ENCODE results near the gene NLRX1. TPM values are rescaled to one million over a fixed set of nuclear protein-coding genes. Genes with fewer than 3 reads are reported as not detected.
"Not testable (repeated sequence)": the region's sequence is repeated elsewhere in the genome, so short reads cannot be mapped to it uniquely, and the experiment has no call there.

The NLRX1 gene, protein sequence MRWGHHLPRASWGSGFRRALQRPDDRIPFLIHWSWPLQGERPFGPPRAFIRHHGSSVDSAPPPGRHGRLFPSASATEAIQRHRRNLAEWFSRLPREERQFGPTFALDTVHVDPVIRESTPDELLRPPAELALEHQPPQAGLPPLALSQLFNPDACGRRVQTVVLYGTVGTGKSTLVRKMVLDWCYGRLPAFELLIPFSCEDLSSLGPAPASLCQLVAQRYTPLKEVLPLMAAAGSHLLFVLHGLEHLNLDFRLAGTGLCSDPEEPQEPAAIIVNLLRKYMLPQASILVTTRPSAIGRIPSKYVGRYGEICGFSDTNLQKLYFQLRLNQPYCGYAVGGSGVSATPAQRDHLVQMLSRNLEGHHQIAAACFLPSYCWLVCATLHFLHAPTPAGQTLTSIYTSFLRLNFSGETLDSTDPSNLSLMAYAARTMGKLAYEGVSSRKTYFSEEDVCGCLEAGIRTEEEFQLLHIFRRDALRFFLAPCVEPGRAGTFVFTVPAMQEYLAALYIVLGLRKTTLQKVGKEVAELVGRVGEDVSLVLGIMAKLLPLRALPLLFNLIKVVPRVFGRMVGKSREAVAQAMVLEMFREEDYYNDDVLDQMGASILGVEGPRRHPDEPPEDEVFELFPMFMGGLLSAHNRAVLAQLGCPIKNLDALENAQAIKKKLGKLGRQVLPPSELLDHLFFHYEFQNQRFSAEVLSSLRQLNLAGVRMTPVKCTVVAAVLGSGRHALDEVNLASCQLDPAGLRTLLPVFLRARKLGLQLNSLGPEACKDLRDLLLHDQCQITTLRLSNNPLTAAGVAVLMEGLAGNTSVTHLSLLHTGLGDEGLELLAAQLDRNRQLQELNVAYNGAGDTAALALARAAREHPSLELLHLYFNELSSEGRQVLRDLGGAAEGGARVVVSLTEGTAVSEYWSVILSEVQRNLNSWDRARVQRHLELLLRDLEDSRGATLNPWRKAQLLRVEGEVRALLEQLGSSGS
- total RNA-seq: 31.5 TPM

DNA sequence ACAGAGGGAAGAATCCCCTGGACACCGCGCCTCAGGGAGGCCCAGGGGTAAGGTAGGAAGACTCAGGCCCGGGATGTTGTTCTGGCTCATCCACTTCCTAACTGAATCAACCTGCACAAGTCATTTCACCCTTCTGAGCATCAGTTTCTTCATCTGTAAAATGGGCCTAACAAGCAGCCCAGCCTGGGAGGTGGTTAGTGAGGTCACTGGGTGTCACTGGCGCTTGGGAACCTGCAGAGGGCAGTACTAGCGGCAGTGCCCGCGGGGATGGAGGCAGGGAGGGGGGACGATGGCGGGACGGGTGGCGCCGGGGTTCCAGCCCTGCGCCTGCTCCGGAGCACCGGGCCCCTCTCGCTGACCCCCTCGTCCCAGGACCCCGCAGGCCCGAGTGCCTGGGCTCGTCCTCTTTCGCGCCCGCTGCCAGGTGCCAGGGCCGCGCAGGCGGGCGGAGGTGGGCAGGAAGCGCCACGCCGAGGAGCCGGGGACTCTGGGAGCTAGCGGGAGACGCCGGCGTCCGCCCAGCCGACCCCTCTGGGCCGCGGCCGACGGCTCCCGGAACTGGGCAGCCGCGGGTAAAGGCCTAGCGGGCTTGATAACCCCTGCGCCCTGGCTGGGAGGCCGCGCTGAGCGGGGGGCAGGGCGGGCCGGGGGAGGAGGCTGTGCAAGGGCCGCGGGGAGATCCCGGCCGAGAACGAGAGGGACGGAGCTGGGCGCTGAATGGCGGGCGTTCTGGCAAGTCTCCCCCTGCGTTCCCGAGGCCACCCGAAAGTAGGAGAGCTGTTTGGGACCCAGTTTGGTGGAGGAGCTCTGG lies at the start of gene NLRX1:
Gene NLRX1 (plus strand): TSS at position 255 of the 811 bp plus-strand sequence. CDS start 2,679 bp downstream, outside the sequence.
- DNase-seq (ENCODE audit: low spot score): peak; percentile 90

DNA sequence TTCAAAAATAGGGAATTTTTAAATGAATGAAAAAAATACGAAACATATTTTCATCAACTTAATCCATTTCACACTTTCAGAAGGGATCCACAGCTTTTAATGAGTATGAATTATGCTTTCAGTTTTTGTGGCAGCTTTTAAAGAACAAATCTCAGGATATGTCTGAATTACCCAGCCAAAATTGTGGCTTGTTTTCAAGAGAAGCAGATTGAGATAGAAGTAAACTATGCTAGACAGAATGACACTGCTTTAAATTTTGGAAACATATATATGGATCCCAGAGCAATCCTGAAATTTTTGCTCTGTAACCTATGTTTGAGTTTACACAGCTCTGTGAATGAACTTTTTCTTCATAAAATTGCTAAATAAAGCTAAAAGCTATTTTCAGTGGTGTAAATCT lies 49.6 kb upstream of the NLRX1 start:
- no peak for DNase-seq (ENCODE audit: low spot score)

GRCh38 chr11:119120639-119121007 lies 47.9 kb upstream of the NLRX1 start:
- DNase-seq (ENCODE audit: low spot score): no peak

GRCh38 chr11:119121008-119121810 lies 47.3 kb upstream of the NLRX1 start, which contains the start of gene HINFP:
TSS of gene HINFP (plus strand) at chr11:119121580. CDS start at chr11:119126945, 5,365 bp downstream.
- DNase-seq (ENCODE audit: low spot score): peak; percentile 100

GRCh38 chr11:119121811-119122124 lies 46.8 kb upstream of the NLRX1 start:
- DNase-seq (ENCODE audit: low spot score): no peak

DNA sequence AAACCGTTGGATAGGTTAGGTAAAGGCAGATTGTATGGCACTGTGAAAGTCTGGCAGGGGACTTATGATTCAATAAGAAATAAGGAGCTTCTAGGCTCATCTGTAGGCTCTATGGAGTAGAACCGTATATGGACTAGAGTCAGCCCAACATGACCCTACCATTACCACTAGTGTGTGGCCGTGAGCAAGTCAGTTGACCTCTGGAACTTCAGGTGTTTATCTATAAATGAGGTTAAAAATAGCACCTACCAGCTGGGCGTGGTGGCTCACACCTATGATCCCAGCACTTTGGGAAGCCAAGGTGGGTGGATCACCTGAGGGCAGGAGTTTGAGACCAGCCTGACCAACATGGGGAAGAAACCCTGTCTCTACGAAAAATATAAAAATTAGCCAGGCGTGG lies 42.7 kb upstream of the NLRX1 start:
- no peak for DNase-seq (ENCODE audit: low spot score)

- DNase-seq (ENCODE audit: low spot score): no peak
Observed at GRCh38 chr11:119126675-119127268, 41.8 kb upstream of the NLRX1 start.

DNA sequence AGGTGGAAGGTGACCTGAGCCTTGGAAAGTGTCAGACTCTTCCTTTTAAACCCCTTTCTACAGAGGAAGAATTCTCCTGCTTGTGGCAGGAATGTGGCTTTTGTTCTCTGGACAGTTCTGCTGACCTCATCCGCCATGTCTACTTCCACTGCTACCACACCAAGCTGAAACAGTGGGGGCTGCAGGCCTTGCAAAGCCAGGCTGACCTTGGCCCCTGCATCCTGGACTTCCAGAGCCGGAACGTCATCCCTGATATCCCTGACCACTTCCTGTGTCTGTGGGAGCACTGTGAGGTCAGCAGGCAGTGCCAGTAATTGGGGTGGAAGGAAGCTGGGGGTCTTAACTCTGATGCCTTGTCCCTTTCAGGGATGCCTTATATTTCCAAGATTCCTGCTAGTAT lies 37.9 kb upstream of the NLRX1 start:
- no peak for DNase-seq (ENCODE audit: low spot score)

DNA sequence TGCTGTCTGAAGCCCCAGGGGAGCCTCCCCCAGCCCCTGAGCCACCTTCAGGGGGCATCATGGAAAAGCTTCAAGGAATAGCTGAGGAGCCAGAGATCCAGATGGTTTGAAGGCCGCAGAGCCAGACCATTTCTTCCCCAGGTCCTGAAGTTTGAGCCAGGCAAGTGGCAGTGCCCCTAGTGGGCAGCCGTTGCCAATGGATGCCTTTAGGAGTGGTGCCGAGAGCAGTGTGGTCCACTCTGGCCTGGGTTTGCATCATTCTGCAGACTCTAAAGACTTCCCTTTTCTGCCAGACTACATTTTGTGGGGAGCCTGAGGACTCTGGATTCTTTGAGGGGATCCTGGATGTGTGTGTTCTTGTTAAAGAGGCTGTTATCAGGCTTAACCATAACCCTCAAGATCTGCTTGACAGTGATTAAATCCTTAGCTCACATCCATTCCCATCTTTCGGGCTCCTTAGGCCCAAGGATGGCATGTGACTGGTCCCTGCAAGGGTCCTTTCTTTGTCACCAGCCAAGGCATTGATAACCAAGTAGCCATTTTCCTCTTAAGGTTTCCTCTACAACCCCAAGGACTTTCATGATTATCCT lies 34.0 kb upstream of the NLRX1 start:
- no peak for DNase-seq (ENCODE audit: low spot score)

DNA sequence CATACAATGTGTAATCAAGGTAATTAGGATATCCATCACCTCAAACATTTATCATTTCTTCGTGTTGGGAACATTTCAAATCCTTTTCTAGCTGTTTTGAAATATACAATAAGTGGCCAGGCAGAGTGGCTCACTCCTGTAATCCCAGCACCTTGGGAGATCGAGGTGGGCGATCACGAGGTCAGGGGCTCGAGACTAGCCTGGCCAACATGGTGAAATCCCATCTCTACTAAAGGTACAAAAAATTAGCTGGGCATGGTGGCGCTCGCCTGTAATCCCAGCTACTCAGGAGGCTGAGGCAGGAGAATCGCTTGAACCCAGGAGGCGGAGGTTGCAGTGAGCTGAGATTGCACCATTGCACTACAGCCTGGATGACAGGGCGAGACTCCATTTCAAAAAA lies 29.2 kb upstream of the NLRX1 start:
- not testable (repeated sequence) for DNase-seq (ENCODE audit: low spot score)

DNA sequence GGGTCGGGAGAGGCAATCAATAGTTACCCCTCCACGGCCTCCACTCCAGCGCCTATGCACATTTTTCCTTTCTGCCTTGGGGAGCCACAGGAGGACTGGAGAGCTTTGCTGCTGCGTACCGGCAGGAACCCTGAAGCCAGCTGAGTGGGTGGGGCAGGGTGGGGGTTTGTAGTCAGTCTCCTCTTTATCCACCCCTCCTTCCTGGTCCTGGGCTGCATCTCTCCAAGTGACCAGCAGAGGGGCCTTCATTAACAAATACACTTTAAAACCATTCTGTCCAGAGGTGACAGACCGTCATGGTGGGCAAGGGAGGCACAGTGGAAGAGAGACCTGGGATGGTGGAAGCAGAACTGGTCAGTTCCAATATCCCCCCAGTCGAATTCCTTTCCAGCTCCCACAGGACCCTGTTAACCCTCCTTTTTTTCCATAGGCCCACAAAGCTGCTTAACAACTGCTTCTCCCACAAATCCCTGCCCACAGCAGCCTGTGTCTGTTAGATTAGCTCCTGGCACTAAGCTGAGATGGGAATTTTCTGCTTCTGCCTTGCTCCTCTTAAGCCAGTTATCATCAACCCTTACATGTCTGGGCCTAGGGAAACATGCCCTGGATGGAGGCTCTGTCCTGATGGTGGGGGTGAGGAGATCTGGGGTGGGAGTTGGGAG lies 23.6 kb upstream of the NLRX1 start:
- no peak for DNase-seq (ENCODE audit: low spot score)

DNA sequence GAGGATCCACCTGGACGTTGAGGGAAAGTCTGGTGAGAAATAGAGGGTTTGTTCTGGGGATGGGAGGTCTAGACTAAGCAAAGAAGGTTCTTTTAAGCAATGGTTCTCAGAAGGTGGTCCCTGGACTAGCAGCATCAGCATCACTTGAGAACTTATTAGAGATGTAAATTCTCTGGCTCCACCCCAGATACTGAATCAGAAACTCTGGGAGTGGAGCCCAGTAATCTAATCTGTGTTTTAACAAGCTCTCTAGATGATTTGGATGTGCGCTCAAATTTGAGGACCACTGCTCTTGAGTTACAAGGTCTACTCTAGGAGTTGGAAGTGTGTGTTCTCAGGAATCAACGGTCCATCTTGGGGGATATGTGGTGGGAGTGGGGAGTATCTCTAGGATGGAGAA lies 23.0 kb upstream of the NLRX1 start:
- no peak for DNase-seq (ENCODE audit: low spot score)

DNA sequence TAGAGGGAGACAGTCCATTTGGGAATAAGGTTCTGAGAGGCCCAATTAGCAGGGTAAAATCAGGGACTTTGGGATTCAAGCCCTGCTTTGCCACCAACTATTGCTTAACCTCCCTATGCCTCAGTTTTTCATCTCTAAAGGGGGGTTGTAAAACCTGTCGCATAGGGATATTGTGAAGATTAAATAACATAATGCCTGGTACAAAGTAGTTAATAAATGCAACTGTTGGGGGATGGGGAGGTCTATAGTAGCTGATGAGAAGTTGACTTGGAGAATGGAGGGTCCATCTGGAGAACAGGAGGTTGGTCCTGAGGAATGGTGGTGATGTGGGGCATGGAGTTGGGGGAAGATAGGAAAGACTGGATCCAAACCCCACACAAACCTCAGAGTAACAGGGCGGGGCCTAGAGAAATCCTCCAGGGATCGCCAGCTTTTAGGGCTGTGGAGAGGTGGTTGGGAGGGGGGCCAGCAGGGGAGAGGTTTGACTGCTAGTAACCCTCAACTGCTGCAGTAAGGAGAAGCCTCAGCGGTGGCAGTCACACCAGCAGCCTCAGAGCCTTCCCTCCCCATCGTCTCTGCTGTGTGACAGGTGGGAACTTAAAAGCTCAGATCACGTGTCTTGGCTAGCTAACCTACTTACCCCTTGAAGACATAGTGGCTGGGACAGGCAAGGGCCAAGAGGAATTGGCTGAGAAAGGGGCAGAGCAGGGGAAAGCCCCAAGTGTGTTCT lies 20.8 kb upstream of the NLRX1 start:
- no peak for DNase-seq (ENCODE audit: low spot score)

DNA sequence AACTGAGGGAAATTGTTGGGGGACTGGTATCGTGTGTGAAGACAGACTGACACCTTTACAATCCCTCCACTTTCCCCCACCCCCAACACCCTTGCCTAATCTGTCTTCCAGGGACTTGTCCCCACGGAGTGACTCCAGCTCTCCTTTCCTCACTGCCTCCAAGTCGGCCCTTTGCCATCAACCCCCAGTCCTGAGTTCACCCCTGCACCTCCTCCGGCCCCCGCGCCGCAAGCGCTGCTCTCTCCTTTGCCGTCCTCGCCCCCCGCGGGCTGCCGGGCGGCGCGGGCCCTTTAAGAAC lies 19.9 kb upstream of the NLRX1 start:
- no peak for DNase-seq (ENCODE audit: low spot score)

- no peak for DNase-seq (ENCODE audit: low spot score)
Observed at GRCh38 chr11:119149018-119149785, 19.3 kb upstream of the NLRX1 start, which contains the start of gene ABCG4. TSS of gene ABCG4 (plus strand) at chr11:119149052. CDS start at chr11:119149966, 914 bp downstream.

GRCh38 chr11:119149786-119150275 lies 18.7 kb upstream of the NLRX1 start:
- DNase-seq (ENCODE audit: low spot score): no peak

DNA sequence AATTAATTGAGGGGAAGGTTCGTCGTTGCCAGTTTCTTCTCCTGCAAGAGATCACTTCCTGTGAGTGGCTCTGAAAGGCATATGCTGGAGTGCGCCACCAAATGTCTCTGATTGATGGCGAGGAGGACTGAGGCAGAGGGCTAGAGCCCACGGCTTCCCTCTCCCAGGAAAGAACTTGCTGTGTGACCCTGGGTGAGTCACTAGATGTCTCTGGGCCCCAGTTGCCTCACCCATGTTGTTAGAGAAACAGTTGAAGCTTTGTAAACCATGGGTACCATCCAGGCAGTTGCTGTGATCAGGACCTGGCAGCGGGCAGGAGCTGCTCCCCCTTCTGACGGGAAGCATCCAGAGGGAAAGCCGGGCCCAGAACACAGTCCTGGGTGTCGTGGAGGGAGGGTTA lies 16.5 kb upstream of the NLRX1 start:
- no peak for DNase-seq (ENCODE audit: low spot score)

GRCh38 chr11:119152604-119153003 lies 15.9 kb upstream of the NLRX1 start:
- DNase-seq (ENCODE audit: low spot score): no peak

Measured in ureter (tissue), 1 donor.